WTC11 (cell line): ENCODE measurements around the gene CORO2B. TPM values are rescaled to one million over a fixed set of nuclear protein-coding genes. Genes with fewer than 3 reads are reported as not detected.
"Not testable (repeated sequence)": the region's sequence is repeated elsewhere in the genome, so short reads cannot be mapped to it uniquely, and the experiment has no call there.

Source experiments
- ATAC-seq: fragments of 200-7000 bp; cut with Tn5 transposase; 2 replicates; pipeline ENCODE4 v1.10.0; 2021; ENCODE audit warnings: mild to moderate bottlenecking, moderate library complexity
- CTCF ChIA-PET: fragments of 300-600 bp; sonication (Branson Sonifier 250); formaldehyde crosslinking; loops from one replicate; lab custom pipeline; 2021; ENCODE audit warnings: antibody characterized with exemption; lab: Charles Lee
- POLR2A ChIA-PET: fragments of 350-600 bp; sonication (Branson Sonifier 250); formaldehyde crosslinking; loops from one replicate; lab custom pipeline; 2021; ENCODE audit warnings: antibody characterized with exemption; lab: Charles Lee
- DNase-seq: peaks from one replicate; pipeline ENCODE4 v3.0.0; 2021; ENCODE audit warnings: low spot score
- H3K27ac Mint-ChIP-seq: 2 replicates; pipeline ENCODE4 v1.8.0; 2021; ENCODE audit warnings: mixed read lengths
- H3K27me3 Mint-ChIP-seq: 2 replicates; pipeline ENCODE4 v1.8.0; 2021; ENCODE audit warnings: low read depth, mild to moderate bottlenecking, moderate library complexity, mixed read lengths
- H3K36me3 Mint-ChIP-seq: 2 replicates; pipeline ENCODE4 v1.8.0; 2021; ENCODE audit warnings: mixed read lengths
- H3K4me1 Mint-ChIP-seq: 2 replicates; pipeline ENCODE4 v1.8.0; 2022; ENCODE audit warnings: mixed read lengths
- H3K4me3 Mint-ChIP-seq: 2 replicates; pipeline ENCODE4 v1.8.0; 2021; ENCODE audit warnings: mild to moderate bottlenecking, moderate library complexity, mixed read lengths
- H3K9me3 Mint-ChIP-seq: 2 replicates; pipeline ENCODE4 v1.8.0; 2021; ENCODE audit warnings: mixed read lengths
- ATF1 ChIP-seq: sonication (generic); formaldehyde crosslinking; IDR thresholded peaks from 2 replicates; pipeline ENCODE4 v1.8.1; 2023; ENCODE audit warnings: mild to moderate bottlenecking, moderate library complexity, missing genetic modification reagents
- ELF4 ChIP-seq: sonication (generic); formaldehyde crosslinking; IDR thresholded peaks from 2 replicates; pipeline ENCODE4 v1.8.1; 2022; ENCODE audit warnings: low read depth, mild to moderate bottlenecking, moderate library complexity, missing genetic modification reagents
- ESRRA ChIP-seq: sonication (generic); formaldehyde crosslinking; IDR thresholded peaks from 2 replicates; pipeline ENCODE4 v1.8.1; 2022; ENCODE audit warnings: mild to moderate bottlenecking, missing genetic modification reagents, borderline replicate concordance
- ETV6 ChIP-seq: sonication (generic); formaldehyde crosslinking; IDR thresholded peaks from 2 replicates; pipeline ENCODE4 v1.8.1; 2022; ENCODE audit warnings: mild to moderate bottlenecking, missing genetic modification reagents
- FOXJ3 ChIP-seq: sonication (generic); formaldehyde crosslinking; IDR thresholded peaks from 2 replicates; pipeline ENCODE4 v1.9.0; 2021; ENCODE audit warnings: missing genetic modification reagents, mild to moderate bottlenecking, borderline replicate concordance
- GRHL2 ChIP-seq: fragments of 250-450 bp; sonication (Bioruptor Pico); IDR thresholded peaks from 2 replicates; pipeline ENCODE4 v1.8.0; 2022; ENCODE audit warnings: mild to moderate bottlenecking, moderate library complexity; ENCODE audit not compliant: insufficient replicate concordance, severe bottlenecking
- GTF2I ChIP-seq: fragments of 250-450 bp; sonication (Bioruptor Pico); conservative IDR thresholded peaks from 2 replicates; pipeline ENCODE4 v1.4.0; 2021; ENCODE audit warnings: mild to moderate bottlenecking
- HMGA2 ChIP-seq: fragments of 250-450 bp; sonication (Bioruptor Pico); IDR thresholded peaks from 2 replicates; pipeline ENCODE4 v1.4.0; 2021; ENCODE audit warnings: mild to moderate bottlenecking, moderate library complexity
- MYBL2 ChIP-seq: sonication (generic); formaldehyde crosslinking; IDR thresholded peaks from 2 replicates; pipeline ENCODE4 v1.8.1; 2023; ENCODE audit warnings: mild to moderate bottlenecking, moderate library complexity, missing genetic modification reagents
- NR1H2 ChIP-seq: sonication (generic); formaldehyde crosslinking; IDR thresholded peaks from 2 replicates; pipeline ENCODE4 v1.9.0; 2021; ENCODE audit warnings: mild to moderate bottlenecking, moderate library complexity, missing genetic modification reagents
- SOX15 ChIP-seq: fragments of 250-450 bp; sonication (Bioruptor Pico); IDR thresholded peaks from 2 replicates; pipeline ENCODE4 v1.9.0; 2021; ENCODE audit warnings: mild to moderate bottlenecking
- TCF7 ChIP-seq: sonication (generic); formaldehyde crosslinking; IDR thresholded peaks from 2 replicates; pipeline ENCODE4 v1.8.0; 2022; ENCODE audit warnings: mild to moderate bottlenecking, low read depth, missing genetic modification reagents, moderate library complexity
- ZNF121 ChIP-seq: sonication (generic); formaldehyde crosslinking; IDR thresholded peaks from 2 replicates; pipeline ENCODE4 v1.8.0; 2023; ENCODE audit warnings: missing genetic modification reagents
- ZNF138 ChIP-seq: sonication (generic); formaldehyde crosslinking; conservative IDR thresholded peaks from 2 replicates; pipeline ENCODE4 v1.8.1; 2022; ENCODE audit warnings: mild to moderate bottlenecking, moderate library complexity, missing genetic modification reagents
- ZNF416 ChIP-seq: fragments of 250-450 bp; sonication (Bioruptor Pico); IDR thresholded peaks from 2 replicates; pipeline ENCODE4 v1.9.0; 2021; ENCODE audit warnings: mild to moderate bottlenecking, inconsistent platforms
- ZNF423 ChIP-seq: fragments of 250-450 bp; sonication (Bioruptor Pico); IDR thresholded peaks from 2 replicates; pipeline ENCODE4 v2.1.2; 2022; ENCODE audit warnings: mild to moderate bottlenecking, moderate library complexity
- ZNF671 ChIP-seq: fragments of 250-450 bp; sonication (Bioruptor Pico); IDR thresholded peaks from 2 replicates; pipeline ENCODE4 v1.8.0; 2021; ENCODE audit warnings: mild to moderate bottlenecking
- total RNA-seq: library from RNA; stranded (reverse); gene quantifications from 3 replicates; pipeline ENCODE4 v1.2.3, GENCODE V29; 2021
- TF ChIP-seq, protein P1 (sequence below): sonication (generic); formaldehyde crosslinking; IDR thresholded peaks from 2 replicates; pipeline ENCODE4 v1.8.0; 2023; ENCODE audit warnings: mild to moderate bottlenecking, missing genetic modification reagents
- TF ChIP-seq, protein P2 (sequence below): sonication (generic); formaldehyde crosslinking; IDR thresholded peaks from 2 replicates; pipeline ENCODE4 v1.8.0; 2023; ENCODE audit warnings: missing genetic modification reagents
- TF ChIP-seq, protein P3 (sequence below): sonication (generic); formaldehyde crosslinking; conservative IDR thresholded peaks from 2 replicates; pipeline ENCODE4 v1.8.1; 2022; ENCODE audit warnings: mild to moderate bottlenecking, missing genetic modification reagents
- TF ChIP-seq, protein P4 (sequence below): sonication (generic); formaldehyde crosslinking; IDR thresholded peaks from 2 replicates; pipeline ENCODE4 v1.8.1; 2023; ENCODE audit warnings: mild to moderate bottlenecking, missing genetic modification reagents, moderate library complexity
- TF ChIP-seq, protein P5 (sequence below): fragments of 250-450 bp; sonication (Bioruptor Pico); IDR thresholded peaks from 2 replicates; pipeline ENCODE4 v1.9.0; 2021; ENCODE audit warnings: moderate library complexity, mild to moderate bottlenecking, inconsistent platforms, borderline replicate concordance

The CORO2B gene
- total RNA-seq, 1 experiment from 2014 or later = 4.9 TPM

DNA sequence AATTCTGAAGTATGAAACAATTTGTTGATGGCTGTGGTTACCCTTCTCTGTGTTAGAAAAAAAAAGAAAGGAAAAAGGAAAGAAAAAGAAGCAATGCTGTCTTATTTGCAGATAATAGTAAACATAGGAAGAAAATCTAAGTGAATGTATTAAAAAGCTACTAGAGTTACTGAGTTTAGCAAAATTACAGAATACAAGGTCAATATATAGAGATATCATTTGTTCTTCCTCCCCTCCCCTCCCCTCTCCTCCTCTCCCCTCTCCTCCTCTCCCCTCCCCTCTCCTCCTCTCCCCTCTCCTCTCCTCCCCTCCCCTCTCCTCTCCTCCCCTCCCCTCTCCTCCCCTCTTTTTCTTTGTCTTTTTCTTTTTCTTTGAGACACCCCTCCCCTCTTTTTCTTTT lies 172.8 kb downstream of the CORO2B start (continued):
- TF ChIP-seq, protein P1, sequence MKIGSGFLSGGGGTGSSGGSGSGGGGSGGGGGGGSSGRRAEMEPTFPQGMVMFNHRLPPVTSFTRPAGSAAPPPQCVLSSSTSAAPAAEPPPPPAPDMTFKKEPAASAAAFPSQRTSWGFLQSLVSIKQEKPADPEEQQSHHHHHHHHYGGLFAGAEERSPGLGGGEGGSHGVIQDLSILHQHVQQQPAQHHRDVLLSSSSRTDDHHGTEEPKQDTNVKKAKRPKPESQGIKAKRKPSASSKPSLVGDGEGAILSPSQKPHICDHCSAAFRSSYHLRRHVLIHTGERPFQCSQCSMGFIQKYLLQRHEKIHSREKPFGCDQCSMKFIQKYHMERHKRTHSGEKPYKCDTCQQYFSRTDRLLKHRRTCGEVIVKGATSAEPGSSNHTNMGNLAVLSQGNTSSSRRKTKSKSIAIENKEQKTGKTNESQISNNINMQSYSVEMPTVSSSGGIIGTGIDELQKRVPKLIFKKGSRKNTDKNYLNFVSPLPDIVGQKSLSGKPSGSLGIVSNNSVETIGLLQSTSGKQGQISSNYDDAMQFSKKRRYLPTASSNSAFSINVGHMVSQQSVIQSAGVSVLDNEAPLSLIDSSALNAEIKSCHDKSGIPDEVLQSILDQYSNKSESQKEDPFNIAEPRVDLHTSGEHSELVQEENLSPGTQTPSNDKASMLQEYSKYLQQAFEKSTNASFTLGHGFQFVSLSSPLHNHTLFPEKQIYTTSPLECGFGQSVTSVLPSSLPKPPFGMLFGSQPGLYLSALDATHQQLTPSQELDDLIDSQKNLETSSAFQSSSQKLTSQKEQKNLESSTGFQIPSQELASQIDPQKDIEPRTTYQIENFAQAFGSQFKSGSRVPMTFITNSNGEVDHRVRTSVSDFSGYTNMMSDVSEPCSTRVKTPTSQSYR (CRISPR knock-in tag) = no peak
- no peak for TF ChIP-seq ETV6
- no peak for TF ChIP-seq NR1H2 (CRISPR knock-in tag)
- TF ChIP-seq, protein P2, sequence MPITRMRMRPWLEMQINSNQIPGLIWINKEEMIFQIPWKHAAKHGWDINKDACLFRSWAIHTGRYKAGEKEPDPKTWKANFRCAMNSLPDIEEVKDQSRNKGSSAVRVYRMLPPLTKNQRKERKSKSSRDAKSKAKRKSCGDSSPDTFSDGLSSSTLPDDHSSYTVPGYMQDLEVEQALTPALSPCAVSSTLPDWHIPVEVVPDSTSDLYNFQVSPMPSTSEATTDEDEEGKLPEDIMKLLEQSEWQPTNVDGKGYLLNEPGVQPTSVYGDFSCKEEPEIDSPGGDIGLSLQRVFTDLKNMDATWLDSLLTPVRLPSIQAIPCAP (CRISPR knock-in tag) = no peak
- TF ChIP-seq, all 79 proteins: peak for 0

DNA sequence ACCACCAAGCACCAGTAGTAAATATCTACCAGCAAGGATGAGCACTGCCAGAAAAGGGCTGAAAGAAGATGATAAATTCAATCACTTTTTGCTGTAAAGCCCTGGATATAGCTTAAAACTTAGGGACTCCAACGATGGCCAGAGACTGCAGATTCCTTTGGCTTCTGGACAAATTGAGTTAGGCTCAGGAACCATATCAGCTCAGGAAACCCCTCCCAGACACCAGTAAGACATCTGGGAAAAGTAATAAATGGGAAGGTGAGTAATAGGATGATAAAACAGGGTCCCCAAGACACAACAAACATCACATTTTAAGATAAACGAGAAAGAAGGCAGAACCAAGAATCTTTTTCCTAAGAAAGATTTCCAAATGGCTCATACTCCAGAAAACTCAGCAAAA lies 176.9 kb downstream of the CORO2B start:
- Mint-ChIP-seq H3K36me3 (no peaks in the 10 kb centered on the region), H3K27me3 (no peaks in the 10 kb centered on the region; the same call in none of the 2 replicates)
- CTCF ChIA-PET = no interaction called here
- no peak for ATAC-seq
- TF ChIP-seq, protein P3, sequence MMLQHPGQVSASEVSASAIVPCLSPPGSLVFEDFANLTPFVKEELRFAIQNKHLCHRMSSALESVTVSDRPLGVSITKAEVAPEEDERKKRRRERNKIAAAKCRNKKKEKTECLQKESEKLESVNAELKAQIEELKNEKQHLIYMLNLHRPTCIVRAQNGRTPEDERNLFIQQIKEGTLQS (CRISPR knock-in tag) = no peak
- TF ChIP-seq ZNF671 (no peak), GRHL2 (CRISPR knock-in tag) (no peak), ESRRA (no peak), TCF7 (CRISPR knock-in tag) (no peak), MYBL2 (no peak), HMGA2 (no peak), ZNF121 (CRISPR knock-in tag) (no peak), ZNF416 (no peak), ZNF423 (no peak), ZNF138 (CRISPR knock-in tag) (no peak), ELF4 (CRISPR knock-in tag) (no peak), GTF2I (CRISPR knock-in tag) (no peak), SOX15 (CRISPR knock-in tag) (no peak), FOXJ3 (no peak), ATF1 (CRISPR knock-in tag) (no peak)
- TF ChIP-seq, protein P4, sequence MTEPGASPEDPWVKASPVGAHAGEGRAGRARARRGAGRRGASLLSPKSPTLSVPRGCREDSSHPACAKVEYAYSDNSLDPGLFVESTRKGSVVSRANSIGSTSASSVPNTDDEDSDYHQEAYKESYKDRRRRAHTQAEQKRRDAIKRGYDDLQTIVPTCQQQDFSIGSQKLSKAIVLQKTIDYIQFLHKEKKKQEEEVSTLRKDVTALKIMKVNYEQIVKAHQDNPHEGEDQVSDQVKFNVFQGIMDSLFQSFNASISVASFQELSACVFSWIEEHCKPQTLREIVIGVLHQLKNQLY (CRISPR knock-in tag) = no peak
- TF ChIP-seq, protein P5, sequence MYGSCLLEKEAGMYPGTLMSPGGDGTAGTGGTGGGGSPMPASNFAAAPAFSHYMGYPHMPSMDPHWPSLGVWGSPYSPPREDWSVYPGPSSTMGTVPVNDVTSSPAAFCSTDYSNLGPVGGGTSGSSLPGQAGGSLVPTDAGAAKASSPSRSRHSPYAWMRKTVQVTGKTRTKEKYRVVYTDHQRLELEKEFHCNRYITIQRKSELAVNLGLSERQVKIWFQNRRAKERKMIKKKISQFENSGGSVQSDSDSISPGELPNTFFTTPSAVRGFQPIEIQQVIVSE (CRISPR knock-in tag) = no peak
- TF ChIP-seq, all 79 proteins: peak for 0
- Mint-ChIP-seq H3K9me3 (no peaks in the 10 kb centered on the region), H3K4me1 (no peaks in the 10 kb centered on the region), H3K4me3 (no peak overlapping the region), H3K27ac (no peak overlapping the region)
- POLR2A ChIA-PET = no interaction called here
- DNase-seq = no peak

DNA sequence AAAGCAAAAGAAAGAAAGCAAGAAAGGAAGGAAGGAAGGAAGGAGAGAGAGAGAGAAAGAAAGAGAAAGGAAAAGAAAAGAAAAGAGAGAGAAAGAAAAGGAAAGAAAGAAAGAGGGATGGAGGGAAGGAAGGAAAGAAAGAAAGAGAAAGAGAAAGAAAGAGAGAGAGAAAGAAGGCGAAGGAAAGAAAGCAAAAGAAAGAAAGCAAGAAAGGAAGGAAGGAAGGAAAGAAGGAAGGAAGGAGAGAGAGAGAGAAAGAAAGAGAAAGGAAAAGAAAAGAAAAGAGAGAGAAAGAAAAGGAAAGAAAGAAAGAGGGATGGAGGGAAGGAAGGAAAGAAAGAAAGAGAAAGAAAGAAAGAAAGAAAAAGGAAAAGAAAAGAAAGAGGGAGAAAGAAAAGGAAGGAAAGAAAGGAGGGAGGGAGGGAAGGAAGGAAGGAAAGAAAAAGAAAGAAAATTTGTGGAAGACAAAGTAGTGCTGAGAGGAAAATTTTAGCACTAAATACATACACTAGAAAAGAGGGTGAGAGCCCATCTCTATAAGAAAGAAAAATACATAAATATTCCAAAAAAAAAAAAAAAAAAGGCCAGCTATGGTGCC lies 181.3 kb downstream of the CORO2B start:
- ATAC-seq, CTCF ChIA-PET, H3K27ac Mint-ChIP-seq, H3K4me3 Mint-ChIP-seq, POLR2A ChIA-PET, H3K36me3 Mint-ChIP-seq, H3K27me3 Mint-ChIP-seq, H3K4me1 Mint-ChIP-seq, DNase-seq, H3K9me3 Mint-ChIP-seq: not testable (repeated sequence)
